ENCODE measurements around the gene ATP6AP2.

Gene ATP6AP2

GRCh38 chrX:40580537-40581335, at the start of gene ATP6AP2:
TSS of gene ATP6AP2 (plus strand) at chrX:40580970. CDS start at chrX:40581066, 96 bp downstream.
- Histone ChIP-seq H3K27me3 (ENCODE audit: control insufficient read depth in 5 of 5, insufficient read depth in 4 of 5, low read length in 5 of 5) (peaks cover 0 to 7% (median 3%) of the 10 kb centered on the region in 5 donors), H3K27ac (ENCODE audit: low read depth, low read length) (peak within 1 kb of the TSS; percentile 72), H3K4me1 (ENCODE audit: control insufficient read depth in 5 of 5, insufficient read depth in 5 of 5, low read length in 5 of 5) (peaks cover 0 to 16% (median 14%) of the 10 kb centered on the region in 5 donors), H3K4me3 (ENCODE audit: low read depth in 1 of 5, low read length in 5 of 5) (peak within 1 kb of the TSS; percentile 73 to 88 (median 86)), H3K36me3 (ENCODE audit: control insufficient read depth in 5 of 5, insufficient read depth in 5 of 5, low read length in 5 of 5) (no peaks in the 10 kb centered on the region), H3K9me3 (ENCODE audit: control insufficient read depth in 5 of 5, low read length in 5 of 5) (peaks cover 0 to 5% (median 0%) of the 10 kb centered on the region in 5 donors), H3K9ac (ENCODE audit: low read length in 5 of 5) (peak within 1 kb of the TSS in 4 of 5 donors; percentile 70 to 74 (median 72))

DNA sequence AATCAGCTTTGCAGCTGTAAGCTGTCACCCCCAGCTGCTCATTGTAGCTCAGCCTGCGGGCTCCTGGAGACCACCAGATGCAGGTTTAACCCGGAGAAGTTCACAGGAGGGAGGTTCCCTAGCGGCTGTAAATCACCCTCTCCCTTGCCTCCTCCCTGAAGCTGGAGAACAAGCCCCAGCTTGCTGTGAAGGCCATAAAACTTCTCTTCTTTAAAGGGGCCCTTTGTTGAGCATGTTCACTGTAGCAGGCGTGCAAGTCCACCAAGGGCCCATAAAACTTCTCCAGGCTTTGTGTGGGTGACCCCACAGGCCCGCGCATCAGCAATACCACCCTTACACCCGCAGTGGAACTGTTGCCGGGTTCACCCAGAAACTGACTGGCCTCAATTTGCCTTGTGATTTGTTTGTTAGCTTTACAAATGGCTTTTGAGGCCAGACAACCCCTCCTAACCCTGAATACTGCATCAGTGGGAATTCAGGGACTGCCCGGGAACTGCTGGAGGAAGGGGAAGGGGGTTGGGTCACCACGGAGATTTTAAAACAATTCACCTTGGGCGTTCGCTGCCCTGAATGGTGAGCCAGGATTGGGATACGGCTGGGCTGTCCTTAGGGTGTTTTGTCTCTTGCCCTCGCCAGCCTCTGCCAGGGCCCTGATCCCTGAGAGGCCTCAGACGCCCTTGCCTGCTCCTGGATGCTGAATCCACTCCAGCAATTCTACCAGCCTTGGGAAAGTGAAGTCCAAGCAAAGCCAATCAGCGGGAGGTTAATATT, 49.5 kb upstream of the ATP6AP2 start:
- Histone ChIP-seq H3K9ac (ENCODE audit: low read length in 5 of 5) (no peak overlapping the region), H3K36me3 (ENCODE audit: control insufficient read depth in 5 of 5, insufficient read depth in 5 of 5, low read length in 5 of 5) (no peaks in the 10 kb centered on the region), H3K27ac (ENCODE audit: low read depth, low read length) (no peak overlapping the region), H3K4me3 (ENCODE audit: low read depth in 1 of 5, low read length in 5 of 5) (no peak overlapping the region), H3K4me1 (ENCODE audit: control insufficient read depth in 5 of 5, insufficient read depth in 5 of 5, low read length in 5 of 5) (no peaks in the 10 kb centered on the region), H3K9me3 (ENCODE audit: control insufficient read depth in 5 of 5, low read length in 5 of 5) (no peaks in the 10 kb centered on the region), H3K27me3 (ENCODE audit: control insufficient read depth in 5 of 5, insufficient read depth in 4 of 5, low read length in 5 of 5) (peaks cover 5 to 37% (median 11%) of the 10 kb centered on the region in 5 donors)

- peaks cover 0 to 10% (median 7%) of the 10 kb centered on the region in 5 donors for H3K4me1 ChIP-seq (ENCODE audit: control insufficient read depth in 5 of 5, insufficient read depth in 5 of 5, low read length in 5 of 5)
- H3K9me3 ChIP-seq (ENCODE audit: control insufficient read depth in 5 of 5, low read length in 5 of 5), result no peaks in the 10 kb centered on the region
- H3K9ac ChIP-seq (ENCODE audit: low read length in 5 of 5), result no peak overlapping the region
- no peak overlapping the region for H3K4me3 ChIP-seq (ENCODE audit: low read depth in 1 of 5, low read length in 5 of 5)
- H3K27me3 ChIP-seq (ENCODE audit: control insufficient read depth in 5 of 5, insufficient read depth in 4 of 5, low read length in 5 of 5), result peaks cover 3 to 26% (median 13%) of the 10 kb centered on the region in 5 donors
- H3K36me3 ChIP-seq (ENCODE audit: control insufficient read depth in 5 of 5, insufficient read depth in 5 of 5, low read length in 5 of 5), result no peaks in the 10 kb centered on the region
- H3K27ac ChIP-seq (ENCODE audit: low read depth, low read length), result no peak overlapping the region
Measured at GRCh38 chrX:40537310-40537709, 43.5 kb upstream of the ATP6AP2 start.

DNA sequence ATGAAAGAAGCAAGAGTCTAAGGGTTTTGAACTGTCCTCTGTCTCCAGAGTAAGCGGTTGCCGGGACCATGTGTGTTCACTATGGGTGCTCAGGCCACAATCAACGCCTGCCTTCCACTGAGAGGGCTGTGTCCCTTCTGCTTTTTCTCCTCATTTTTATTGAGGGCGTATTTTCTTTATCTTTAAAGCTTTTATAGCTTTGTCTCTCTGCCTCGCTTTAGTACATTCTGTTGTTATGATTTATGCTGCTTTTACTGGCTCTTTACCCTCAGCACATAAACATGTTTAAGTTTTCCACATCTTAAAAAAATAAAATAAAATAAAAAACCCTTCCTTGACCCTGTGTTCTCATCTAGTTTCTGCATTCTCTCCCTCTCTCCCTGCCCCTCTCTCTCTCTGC, 42.4 kb upstream of the ATP6AP2 start:
- H3K9ac ChIP-seq (ENCODE audit: low read length in 5 of 5), result no peak overlapping the region
- H3K27me3 ChIP-seq (ENCODE audit: control insufficient read depth in 5 of 5, insufficient read depth in 4 of 5, low read length in 5 of 5), result peaks cover 3 to 31% (median 13%) of the 10 kb centered on the region in 5 donors
- no peak overlapping the region for H3K27ac ChIP-seq (ENCODE audit: low read depth, low read length)
- H3K4me3 ChIP-seq (ENCODE audit: low read depth in 1 of 5, low read length in 5 of 5), result no peak overlapping the region
- H3K9me3 ChIP-seq (ENCODE audit: control insufficient read depth in 5 of 5, low read length in 5 of 5), result no peaks in the 10 kb centered on the region
- H3K36me3 ChIP-seq (ENCODE audit: control insufficient read depth in 5 of 5, insufficient read depth in 5 of 5, low read length in 5 of 5), result no peaks in the 10 kb centered on the region
- H3K4me1 ChIP-seq (ENCODE audit: control insufficient read depth in 5 of 5, insufficient read depth in 5 of 5, low read length in 5 of 5), result peaks cover 0 to 10% (median 7%) of the 10 kb centered on the region in 5 donors

DNA sequence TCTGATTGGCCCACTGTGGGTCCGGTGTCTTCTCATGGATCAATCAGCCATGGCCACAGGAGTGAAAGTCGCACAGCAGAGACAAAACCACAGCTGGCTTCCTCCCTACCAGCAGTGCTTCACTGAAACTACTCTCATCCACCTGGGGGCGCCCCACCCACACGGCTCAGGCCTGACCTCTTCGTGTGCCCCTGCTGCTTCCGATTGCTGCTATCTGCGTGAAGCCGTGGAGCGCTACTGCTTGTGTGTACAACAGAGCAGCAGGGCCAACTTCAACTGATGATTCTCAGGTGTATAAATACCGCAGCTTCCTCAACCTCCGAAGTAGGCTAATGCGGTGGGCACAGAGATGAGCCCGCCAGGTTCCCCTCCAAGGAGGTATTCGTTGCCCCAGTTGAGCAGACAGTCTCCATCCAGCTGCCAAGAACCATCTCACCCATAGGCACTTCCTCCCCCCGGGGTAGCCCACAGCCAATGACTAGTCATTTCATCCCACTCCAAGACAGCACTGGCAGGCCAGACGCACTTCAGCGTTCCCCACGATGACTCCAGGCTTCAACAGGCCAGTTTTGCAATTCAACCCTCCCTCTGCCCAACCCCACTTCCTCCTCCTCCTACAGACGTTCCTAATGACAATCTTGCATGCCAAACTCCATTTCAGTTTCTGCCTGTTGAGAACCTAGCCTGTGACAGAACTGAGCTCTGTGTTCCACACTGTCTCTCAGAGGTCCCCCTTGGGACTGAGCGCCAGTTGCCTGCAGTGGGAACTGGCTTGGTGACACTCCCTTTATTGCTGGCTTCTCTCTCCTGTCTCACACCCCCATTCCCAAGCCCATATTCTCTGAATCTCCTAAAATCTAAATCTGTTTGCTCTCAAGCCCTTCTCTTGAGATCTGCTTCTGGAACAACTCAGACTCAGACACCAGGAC, 41.3 kb upstream of the ATP6AP2 start:
- Histone ChIP-seq H3K27ac (ENCODE audit: low read depth, low read length) (no peak overlapping the region), H3K9me3 (ENCODE audit: control insufficient read depth in 5 of 5, low read length in 5 of 5) (no peaks in the 10 kb centered on the region), H3K36me3 (ENCODE audit: control insufficient read depth in 5 of 5, insufficient read depth in 5 of 5, low read length in 5 of 5) (no peaks in the 10 kb centered on the region), H3K9ac (ENCODE audit: low read length in 5 of 5) (no peak overlapping the region), H3K4me1 (ENCODE audit: control insufficient read depth in 5 of 5, insufficient read depth in 5 of 5, low read length in 5 of 5) (peaks cover 0 to 17% (median 13%) of the 10 kb centered on the region in 5 donors), H3K27me3 (ENCODE audit: control insufficient read depth in 5 of 5, insufficient read depth in 4 of 5, low read length in 5 of 5) (peaks cover 3 to 31% (median 13%) of the 10 kb centered on the region in 5 donors), H3K4me3 (ENCODE audit: low read depth in 1 of 5, low read length in 5 of 5) (no peak overlapping the region)

GRCh38 chrX:40542208-40542607, 38.6 kb upstream of the ATP6AP2 start:
- no peaks in the 10 kb centered on the region for H3K9me3 ChIP-seq (ENCODE audit: control insufficient read depth in 5 of 5, low read length in 5 of 5)
- H3K9ac ChIP-seq (ENCODE audit: low read length in 5 of 5), result no peak overlapping the region
- no peak overlapping the region for H3K4me3 ChIP-seq (ENCODE audit: low read depth in 1 of 5, low read length in 5 of 5)
- H3K27ac ChIP-seq (ENCODE audit: low read depth, low read length), result no peak overlapping the region
- H3K4me1 ChIP-seq (ENCODE audit: control insufficient read depth in 5 of 5, insufficient read depth in 5 of 5, low read length in 5 of 5), result peaks cover 0 to 25% (median 17%) of the 10 kb centered on the region in 5 donors
- H3K27me3 ChIP-seq (ENCODE audit: control insufficient read depth in 5 of 5, insufficient read depth in 4 of 5, low read length in 5 of 5), result peaks cover 0 to 45% (median 10%) of the 10 kb centered on the region in 5 donors
- no peaks in the 10 kb centered on the region for H3K36me3 ChIP-seq (ENCODE audit: control insufficient read depth in 5 of 5, insufficient read depth in 5 of 5, low read length in 5 of 5)

GRCh38 chrX:40542972-40543371, 37.8 kb upstream of the ATP6AP2 start:
- H3K27me3 ChIP-seq (ENCODE audit: control insufficient read depth in 5 of 5, insufficient read depth in 4 of 5, low read length in 5 of 5), result peaks cover 0 to 41% (median 8%) of the 10 kb centered on the region in 5 donors
- H3K9me3 ChIP-seq (ENCODE audit: control insufficient read depth in 5 of 5, low read length in 5 of 5), result no peaks in the 10 kb centered on the region
- H3K27ac ChIP-seq (ENCODE audit: low read depth, low read length), result no peak overlapping the region
- no peak overlapping the region for H3K9ac ChIP-seq (ENCODE audit: low read length in 5 of 5)
- H3K4me3 ChIP-seq (ENCODE audit: low read depth in 1 of 5, low read length in 5 of 5), result no peak overlapping the region
- H3K4me1 ChIP-seq (ENCODE audit: control insufficient read depth in 5 of 5, insufficient read depth in 5 of 5, low read length in 5 of 5), result peaks cover 0 to 25% (median 17%) of the 10 kb centered on the region in 5 donors
- no peaks in the 10 kb centered on the region for H3K36me3 ChIP-seq (ENCODE audit: control insufficient read depth in 5 of 5, insufficient read depth in 5 of 5, low read length in 5 of 5)

GRCh38 chrX:40543661-40544328, 37.0 kb upstream of the ATP6AP2 start:
- Histone ChIP-seq H3K4me3 (ENCODE audit: low read depth in 1 of 5, low read length in 5 of 5) (no peak overlapping the region), H3K4me1 (ENCODE audit: control insufficient read depth in 5 of 5, insufficient read depth in 5 of 5, low read length in 5 of 5) (peaks cover 0 to 25% (median 17%) of the 10 kb centered on the region in 5 donors), H3K9ac (ENCODE audit: low read length in 5 of 5) (no peak overlapping the region), H3K27ac (ENCODE audit: low read depth, low read length) (no peak overlapping the region), H3K36me3 (ENCODE audit: control insufficient read depth in 5 of 5, insufficient read depth in 5 of 5, low read length in 5 of 5) (no peaks in the 10 kb centered on the region), H3K27me3 (ENCODE audit: control insufficient read depth in 5 of 5, insufficient read depth in 4 of 5, low read length in 5 of 5) (peaks cover 0 to 44% (median 8%) of the 10 kb centered on the region in 5 donors), H3K9me3 (ENCODE audit: control insufficient read depth in 5 of 5, low read length in 5 of 5) (no peaks in the 10 kb centered on the region)

Data from subcutaneous abdominal adipose tissue (tissue), 5 donors.